Measurements from ENCODE around the gene LCA5.
"Not testable (repeated sequence)": the region's sequence is repeated elsewhere in the genome, so short reads cannot be mapped to it uniquely, and the experiment has no call there.

LCA5 gene

DNA sequence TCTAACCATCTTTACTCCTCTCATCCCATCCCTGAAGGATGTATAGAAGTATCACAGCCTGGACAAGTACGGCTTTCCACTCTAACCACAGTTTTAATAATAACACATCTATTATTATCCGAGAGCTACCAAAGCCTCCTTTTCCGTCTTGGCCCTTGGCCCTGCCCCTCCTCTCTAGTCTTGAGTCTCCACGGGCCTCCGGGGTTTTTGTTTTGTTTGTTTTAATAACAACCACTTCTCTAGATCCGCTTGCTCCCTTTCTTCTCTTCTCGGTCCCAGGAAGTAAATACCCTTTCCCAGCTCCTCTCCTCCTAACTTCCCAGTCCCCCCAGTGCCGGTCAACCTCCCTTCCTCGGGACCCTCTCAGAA lies 661 bp downstream of the LCA5 start:
- DNase-seq, result no peak

DNA sequence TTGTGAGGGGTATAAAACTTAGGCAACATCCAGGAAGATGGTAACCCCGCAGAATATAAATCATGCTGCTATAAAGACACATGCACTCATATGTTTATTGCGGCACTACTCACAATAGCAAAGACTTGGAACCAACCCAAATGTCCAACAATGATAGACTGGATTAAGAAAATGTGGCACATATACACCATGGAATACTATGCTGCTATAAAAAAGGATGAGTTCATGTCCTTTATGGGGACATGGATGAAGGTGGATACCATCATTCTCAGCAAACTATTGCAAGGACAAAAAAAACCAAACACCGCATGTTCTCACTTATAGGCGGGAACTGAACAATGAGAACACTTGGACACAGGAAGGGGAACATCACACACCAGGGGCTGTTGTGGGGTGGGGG lies 7.7 kb downstream of the LCA5 start:
- not testable (repeated sequence) for DNase-seq

DNA sequence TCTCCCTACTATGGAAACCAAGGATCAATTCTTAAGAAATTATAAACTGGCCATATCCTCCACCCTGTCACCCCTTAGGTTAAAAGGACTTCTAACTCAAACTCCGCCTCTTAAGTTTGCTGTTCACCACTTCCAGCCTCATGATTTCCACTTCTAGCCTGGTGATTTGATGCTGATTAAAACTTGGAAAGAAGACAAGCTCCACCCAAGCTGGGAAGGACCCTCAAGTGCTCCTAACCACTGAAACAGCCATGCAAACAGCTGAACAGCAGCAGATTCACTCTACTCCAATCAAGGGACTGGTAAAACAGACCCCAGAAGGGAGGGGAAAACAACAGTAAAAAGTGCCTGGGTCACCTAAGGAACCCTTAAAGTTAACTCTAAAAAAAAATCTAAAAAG lies 10.3 kb downstream of the LCA5 start:
- no peak for DNase-seq

DNA sequence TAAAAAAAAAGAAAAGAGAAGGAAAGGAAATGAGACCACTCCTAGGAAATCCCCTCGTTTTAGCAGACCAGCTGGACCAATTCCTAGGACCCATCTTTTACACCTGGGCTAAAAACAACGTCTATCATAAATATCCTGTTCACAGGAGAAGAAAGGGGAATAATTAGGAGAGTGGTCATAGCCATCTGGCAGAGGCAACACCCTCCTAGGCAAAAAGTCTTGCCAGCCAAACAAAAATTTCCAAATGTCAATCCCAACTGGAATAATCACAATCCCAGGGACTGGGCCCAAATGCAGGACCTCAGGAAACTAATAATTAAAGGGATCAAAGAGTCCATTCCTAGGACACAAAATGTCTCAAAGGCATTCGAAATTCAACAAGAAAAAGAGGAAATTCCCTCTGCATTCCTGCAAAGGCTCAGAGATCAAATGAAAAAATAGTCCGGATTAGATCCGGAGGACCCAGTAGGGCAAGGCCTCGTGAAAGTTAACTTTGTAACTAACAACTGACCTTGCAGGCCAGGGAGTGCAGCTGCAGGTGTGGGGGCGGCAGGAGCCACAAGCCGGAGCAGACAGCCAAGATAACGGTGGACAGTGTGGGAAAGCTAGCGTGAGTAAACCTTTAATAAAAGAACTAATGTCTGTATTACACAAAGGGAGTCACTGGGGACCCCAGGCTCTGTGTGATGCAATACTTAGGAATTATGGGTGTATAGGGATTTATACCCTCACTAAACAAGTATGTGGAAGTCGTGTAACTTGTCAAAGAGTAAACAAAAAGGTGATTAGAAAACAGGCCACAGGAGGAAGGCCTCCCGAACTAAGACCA lies 11.7 kb downstream of the LCA5 start:
- no peak for DNase-seq

DNA sequence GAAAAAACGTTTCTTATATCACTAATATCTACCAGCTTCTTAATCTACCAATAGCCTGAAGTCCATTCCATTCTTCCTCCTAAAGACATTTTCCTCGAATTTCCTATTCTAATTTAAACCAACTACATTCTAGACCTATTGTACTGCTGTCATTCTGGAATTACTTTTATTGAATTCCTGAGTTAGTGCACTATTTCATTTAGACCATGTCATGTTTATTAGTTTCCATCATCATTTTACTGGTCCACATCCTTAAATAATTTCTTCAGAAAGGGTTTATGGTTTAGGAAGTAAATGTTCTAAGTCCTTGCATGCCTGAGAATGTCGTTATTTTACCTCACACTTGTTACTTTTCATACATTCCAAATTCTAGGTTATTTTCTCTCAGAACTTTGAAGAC lies 13.2 kb downstream of the LCA5 start:
- DNase-seq, result no peak

DNA sequence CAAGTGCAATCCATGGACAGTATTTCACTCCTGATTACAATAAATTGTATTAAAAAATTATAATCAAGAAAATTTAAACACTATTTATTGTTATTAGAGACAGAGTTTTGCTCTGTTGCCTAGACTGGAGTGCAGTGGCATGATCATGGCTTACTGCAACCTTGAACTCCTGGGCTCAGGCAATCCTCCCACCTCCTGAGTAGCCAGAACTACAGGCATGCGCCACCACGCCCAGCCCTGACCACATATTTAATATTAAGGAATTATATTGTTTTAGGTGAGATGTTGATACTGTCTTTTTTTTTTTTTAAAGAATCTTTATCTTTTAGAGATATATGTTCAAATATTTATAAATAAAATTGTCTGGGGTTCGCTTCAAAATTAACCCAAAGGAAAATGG lies 14.6 kb downstream of the LCA5 start:
- DNase-seq, result no peak

DNA sequence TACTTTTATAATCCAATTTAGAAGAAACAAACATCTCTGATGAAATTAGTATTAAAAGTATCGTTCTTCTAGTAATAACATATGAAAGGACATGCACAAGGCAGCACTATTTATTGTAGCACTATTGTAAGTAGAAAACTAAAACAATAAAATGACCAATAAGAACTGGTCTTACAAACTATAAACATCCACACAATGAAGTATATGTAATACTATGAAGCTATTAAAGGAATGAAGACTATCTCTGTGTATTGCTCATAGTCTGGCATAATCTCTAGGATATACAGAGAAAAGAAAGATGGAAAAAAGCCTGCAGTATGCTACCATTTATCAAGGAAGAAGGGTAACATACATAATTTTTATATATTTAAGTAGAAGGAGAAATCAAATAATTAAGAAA lies 16.7 kb downstream of the LCA5 start:
- DNase-seq, result no peak

DNA sequence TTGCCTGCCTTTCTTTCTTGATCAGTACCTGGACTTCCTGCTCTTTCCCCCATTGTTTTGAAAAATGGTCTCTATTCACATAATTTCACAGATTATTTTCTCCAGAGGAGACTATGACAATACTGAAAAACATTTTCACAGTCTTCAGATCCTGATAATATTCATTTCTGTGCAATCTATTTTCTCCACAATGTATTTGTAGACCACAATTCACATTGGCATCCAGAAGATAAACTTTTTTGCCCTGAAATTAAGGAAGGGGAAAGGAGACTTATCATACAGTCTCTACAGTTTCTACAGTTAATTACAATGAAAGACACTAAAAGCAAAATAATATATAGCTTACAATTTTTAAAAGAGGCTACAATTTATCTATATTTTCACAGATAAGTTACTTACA lies 18.4 kb downstream of the LCA5 start:
- no peak for DNase-seq

DNA sequence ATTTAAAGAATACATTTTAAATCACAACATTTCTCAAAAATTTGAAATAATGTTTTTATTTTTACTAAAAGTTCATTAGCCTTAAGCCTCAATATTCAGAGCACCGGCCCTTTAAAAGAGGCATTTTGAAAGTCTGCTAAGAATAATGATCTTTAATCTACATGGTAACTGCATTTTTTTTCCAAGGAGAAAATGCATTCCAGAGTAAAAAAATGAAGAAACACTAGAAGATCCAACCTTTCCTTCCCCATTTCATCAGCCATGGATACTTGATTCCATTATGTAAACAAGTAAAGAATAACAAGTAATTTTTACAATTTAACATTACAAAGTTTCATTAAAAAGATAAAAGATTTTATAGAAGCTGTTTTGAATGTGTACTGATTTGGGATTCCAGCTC lies 21.8 kb downstream of the LCA5 start:
- no peak for DNase-seq

DNA sequence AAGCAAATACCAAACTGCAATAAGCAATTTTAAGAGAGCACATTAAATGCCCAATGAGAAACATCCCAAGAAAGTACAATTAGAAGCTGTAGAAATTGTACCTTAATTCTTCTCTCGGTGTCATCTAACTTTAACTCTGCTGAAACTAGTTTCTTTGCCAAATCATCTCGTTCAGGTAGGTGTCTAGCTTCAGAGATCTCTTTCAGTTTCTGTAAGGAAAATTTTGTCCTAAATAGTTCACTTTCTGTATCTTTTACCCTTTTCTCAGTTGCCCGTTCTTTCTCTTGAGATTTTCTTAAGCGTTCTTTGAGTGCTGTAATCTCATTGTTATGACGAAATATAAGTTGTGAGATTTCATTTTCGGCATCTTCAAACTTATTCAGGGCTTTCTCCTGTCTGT lies 24.1 kb downstream of the LCA5 start:
- DNase-seq, result no peak

DNA sequence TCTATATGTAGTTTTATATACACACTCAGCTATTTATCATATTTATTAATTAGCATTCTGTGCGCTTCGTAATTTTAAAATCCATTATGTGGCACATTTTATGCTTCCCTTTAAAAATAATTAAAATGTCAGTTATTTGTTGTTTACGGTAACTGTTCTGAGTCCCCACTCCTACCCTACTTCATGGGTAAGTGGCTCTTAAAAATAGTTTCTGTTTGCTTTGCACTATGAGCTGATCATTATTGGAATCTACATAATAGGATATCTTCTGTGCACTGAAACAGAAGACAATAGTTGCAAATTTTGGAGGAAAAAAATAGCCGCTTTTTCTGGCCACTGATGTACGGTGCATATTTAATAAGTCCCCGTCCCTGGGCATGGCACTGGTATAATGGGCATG lies 25.2 kb downstream of the LCA5 start:
- no peak for DNase-seq

DNA sequence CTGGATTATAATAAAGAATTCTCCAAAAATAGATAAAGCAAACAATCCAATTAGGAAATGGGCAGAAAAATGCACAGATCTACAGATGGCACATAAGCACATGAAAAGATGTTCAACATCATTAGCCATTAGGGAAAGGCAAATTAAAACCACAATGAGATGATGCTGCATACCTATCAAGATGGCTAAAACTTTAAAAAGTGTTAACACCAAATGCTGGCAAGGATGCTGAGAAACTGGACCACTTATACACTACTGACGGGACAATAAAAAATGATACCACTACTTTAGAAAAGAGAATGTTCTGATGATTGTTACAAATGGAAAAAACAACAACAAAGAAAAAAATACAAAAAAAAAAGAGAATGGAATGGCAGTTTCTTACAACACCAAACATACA lies 26.5 kb downstream of the LCA5 start:
- no peak for DNase-seq

DNA sequence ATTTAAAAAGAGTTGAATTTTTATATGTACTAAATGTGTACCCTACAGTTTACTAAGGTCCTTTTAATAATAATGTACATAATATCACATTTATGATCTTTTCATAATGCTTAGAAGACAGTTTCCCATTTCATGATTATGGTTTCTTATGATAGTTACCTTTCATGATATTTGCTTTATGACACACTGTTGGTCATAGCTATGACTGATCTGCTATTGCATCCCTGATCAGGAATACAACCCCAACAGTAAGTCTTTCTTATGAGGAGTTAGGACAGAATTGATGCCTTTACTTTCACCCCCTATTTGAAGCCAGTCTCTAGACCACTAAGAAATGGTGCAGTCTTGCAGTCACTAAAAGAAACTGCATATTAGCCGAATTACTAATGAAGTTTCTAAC lies 31.0 kb downstream of the LCA5 start:
- no peak for DNase-seq

DNA sequence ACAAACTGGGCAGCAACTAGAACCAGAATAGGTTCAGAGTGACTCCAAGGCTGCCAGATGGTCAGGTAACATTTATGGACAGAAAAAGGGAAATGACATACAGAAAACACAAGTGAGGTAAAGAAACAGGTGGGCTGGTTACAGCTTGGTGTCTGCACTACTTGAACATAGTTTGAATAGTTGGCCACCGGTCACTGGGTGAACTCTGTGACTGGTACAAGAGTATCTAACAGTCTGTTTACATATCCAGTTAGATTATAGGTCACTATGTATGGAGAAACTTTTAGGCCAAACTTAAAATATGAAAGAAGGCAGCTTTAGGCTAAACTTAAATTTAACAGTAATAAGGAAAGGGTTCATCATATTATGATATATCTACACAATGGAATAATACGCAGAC lies 32.9 kb downstream of the LCA5 start:
- DNase-seq, result no peak

DNA sequence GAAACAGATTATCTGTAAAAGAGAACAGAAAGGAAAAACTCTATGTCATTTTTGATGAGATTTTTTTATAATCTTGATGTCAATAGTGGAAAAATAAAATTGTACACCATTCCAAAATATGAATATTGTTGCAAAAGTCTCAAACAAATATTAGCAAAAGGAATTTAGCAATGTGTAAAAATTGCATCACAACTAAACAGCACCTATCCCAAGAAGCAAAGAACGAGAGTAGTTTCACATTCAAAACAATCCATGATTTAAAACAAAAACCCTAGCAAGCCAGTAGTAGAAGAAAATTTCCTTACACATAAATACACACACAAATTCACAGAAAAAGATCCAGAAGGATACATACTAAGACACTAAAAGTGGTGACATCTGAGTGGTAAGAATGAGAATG lies 38.4 kb downstream of the LCA5 start:
- no peak for DNase-seq

DNA sequence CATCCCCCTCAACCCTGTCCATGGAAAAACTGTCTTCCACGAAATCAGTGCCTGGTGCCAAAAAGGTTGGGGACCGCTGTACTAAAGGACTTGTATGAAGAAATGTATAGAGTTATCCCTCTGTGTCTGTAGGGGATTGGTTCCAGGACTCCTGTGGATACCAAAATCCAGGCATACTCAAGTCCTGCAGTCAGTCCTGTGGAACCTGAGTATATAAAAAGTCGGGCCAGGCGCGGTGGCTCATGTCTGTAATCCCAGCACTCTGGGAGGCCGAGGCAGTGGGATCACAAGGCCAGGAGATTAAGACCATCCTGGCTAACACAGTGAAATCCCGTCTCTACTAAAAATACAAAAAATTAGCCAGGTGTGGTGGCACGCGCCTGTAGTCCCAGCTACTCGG lies 42.0 kb downstream of the LCA5 start:
- no peak for DNase-seq

DNA sequence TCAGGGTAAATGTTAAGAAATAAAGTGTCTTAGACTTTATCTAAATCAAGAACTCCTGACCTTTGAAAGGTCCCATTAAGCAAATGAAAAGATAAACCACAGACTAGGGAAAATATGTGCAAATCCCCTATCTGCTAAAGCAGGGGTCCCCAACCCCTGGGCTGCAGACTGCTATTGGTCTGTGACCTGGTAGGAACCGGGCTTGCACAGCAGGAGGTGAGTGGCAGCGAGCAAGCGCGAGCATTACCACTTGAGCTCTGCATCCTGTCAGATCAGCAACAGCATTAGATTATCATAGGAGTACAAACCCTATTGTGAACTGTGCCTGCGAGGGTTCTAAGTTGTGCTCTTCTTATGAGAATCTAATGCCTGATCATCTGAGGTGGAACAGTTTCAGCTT lies 42.4 kb downstream of the LCA5 start:
- DNase-seq, result no peak

DNA sequence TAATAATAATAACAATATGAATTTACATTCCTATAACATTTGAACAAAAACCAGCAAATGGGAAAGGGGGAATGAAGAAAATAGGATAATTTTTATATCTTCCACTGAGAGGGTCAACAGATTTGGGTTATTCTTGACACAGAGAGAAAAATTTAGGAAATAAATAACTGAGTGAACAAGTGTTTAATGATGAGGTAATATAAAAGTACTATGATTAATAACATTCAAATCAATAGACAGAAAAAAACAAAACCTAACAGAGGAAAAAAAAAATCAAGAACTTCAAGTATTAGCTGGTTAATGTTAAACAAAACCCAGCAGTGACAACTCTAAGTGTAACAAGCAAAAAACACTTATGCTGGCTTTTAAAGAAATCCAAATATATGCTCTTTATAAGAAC lies 66.5 kb downstream of the LCA5 start:
- no peak for DNase-seq

DNA sequence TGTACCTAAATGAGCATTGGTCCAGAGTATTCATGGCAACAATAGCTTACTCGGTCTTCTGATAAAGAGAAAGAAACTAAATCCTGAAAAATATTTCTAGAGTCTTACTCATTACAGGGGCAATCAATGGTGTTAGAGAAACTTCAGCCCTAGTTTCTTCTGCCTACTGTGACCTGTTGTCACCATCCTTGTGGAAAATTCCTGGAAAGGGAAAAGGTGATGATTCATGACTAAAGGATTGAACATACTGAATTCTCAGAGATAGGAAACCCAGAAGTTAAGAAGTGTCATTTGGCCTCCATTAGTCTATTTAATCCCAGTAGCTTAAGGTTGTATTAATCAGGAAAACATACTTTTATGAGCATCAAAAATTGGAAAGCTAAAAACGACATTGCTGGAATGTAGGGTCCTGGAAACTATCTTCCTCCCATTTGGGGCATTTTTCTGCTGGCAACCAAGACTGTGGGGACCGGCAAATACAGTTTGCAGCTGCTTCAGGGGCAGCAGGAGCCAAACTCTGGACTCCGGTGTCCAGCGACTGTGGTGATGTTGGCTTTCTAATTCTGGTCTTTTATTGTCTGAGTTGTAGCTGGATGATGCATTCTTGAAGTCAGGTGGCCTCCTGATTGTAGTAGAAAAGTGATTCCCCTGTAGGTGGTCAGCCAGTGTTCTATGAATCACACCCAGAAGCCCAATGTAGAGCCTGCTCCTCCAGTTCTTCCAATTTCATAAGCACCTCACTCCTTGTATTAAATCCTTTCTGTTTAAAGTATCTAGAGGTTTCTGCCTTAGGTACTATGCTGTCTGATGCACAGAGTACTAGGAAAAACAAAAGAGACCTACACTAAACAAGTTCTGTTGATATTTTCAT lies 67.6 kb downstream of the LCA5 start:
- DNase-seq, result no peak

DNA sequence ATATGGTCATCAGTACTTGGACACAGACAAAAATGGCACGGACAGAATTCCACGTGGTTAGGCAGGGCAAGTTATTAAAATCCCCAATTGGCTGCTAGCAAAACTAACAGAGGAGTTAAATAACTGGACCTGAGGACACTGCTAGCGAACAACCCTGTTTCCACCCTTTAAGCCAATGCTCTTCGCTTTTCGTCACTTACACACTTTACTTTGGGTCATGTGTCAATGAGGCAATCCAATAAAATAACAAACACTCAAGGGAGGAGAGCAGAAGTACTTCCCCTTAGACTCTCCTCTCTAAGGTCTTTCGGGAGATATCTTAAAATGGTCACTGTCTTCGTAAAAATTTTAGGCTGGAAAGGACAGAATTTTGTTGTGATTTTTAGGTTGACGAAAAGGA lies 68.6 kb downstream of the LCA5 start:
- DNase-seq, result no peak

DNA sequence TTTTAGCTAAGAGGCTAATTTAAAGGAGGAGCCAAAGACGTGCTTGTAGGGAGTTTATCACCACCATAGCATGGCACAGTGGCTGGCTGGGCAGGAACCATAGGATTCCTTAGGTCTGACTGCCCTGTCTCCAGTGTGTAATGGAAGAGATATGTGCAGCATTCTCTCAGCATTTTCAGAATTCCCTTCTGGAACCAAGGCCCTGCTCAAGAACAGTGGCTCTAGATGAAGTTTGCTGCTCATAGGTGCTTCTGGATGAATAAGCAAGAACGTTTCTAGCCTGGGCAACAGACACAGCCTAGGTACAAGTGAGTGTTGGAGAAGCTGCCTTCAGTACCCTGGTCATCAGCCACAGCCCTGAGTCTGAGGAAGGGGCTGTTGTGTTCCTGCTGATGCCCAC lies 69.1 kb downstream of the LCA5 start:
- no peak for DNase-seq

DNA sequence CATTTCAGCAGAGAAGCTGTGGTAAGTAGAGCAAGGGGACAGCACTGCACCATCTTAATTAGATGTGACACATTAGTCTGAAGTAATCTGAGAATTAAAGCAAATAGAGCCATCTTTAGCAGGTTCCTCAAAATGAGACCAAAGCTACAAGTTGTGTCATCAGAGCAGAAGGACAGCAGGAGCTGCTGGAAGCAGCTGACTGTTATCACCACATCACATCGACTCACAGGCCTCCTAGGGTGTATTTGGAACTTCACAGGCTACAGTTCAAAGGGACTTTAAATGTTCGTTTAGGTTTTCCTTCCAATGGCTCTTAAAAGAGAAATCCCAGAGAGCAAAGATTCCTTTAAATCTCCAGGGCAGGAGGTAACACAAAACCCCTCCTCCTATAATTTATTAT lies 69.5 kb downstream of the LCA5 start:
- no peak for DNase-seq

DNA sequence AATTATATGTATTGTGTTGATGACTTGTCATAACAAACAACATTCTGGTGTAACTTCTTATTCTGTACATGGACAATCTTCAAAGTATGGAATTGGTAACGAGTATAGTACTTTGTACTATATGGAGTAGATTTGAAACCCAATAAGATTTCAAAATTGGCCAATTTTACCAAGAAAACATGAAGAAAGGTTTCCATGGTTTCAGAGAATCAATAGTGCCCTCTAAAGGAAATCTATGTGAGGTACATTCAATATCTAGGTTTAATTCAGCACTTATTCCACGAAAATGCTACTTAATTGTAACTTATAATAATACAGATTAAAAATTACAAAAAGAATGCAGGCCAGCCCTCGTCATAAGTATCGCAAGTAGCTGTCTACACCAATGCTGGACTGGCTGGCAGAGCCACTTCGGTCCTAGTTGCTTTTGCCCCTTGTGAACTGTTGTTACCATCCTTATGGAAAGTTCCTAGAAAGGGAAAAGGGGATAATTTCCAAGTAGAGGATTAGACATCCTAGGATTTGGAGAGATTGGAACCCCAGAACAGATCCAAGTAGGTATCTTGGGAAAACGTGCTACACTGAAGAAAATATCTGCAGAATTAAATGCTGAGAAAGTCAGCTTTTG lies 70.9 kb downstream of the LCA5 start:
- DNase-seq, result no peak

DNA sequence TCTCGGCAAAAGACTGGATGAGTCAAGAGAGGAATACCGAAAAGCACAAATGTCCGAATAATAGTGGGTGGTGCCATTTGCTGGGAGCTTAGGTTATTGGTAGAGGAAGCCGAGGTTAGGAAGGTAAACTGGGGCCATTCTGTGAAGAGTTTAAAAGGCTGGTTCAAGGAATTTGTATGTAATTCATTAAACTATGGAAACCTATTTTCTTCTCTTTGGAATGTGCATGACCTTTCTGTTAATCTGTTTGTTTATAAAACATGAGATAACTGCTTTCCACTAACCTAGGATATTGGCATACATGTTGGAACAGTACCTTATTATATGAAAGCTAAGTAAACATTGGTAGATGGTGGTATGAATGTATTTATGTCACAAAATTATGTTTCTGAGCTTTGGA lies 71.8 kb downstream of the LCA5 start:
- DNase-seq, result no peak

All from activated CD4-positive, CD25-positive, alpha-beta regulatory T cell (primary cell).